BLaER1 (cell line): ENCODE results near the gene NMRK1.

Experiments
- H3K27ac ChIP-seq: shearing (Covaris generic); formaldehyde crosslinking; 2 replicates; pipeline ENCODE4 v1.8.1; 2022
- H3K27me3 ChIP-seq: shearing (Covaris generic); formaldehyde crosslinking; 2 replicates; pipeline ENCODE4 v1.8.1; 2022
- H3K36me3 ChIP-seq: shearing (Covaris generic); formaldehyde crosslinking; 2 replicates; pipeline ENCODE4 v1.8.1; 2022
- H3K4me1 ChIP-seq: shearing (Covaris generic); formaldehyde crosslinking; 2 replicates; pipeline ENCODE4 v1.8.1; 2022
- H3K4me2 ChIP-seq: shearing (Covaris generic); formaldehyde crosslinking; 2 replicates; pipeline ENCODE4 v1.8.1; 2022
- H3K4me3 ChIP-seq: shearing (Covaris generic); formaldehyde crosslinking; 2 replicates; pipeline ENCODE4 v1.8.1; 2022
- H3K9ac ChIP-seq: shearing (Covaris generic); formaldehyde crosslinking; 2 replicates; pipeline ENCODE4 v1.8.1; 2022
- H3K9me3 ChIP-seq: shearing (Covaris generic); formaldehyde crosslinking; 2 replicates; pipeline ENCODE4 v1.8.1; 2022
- H4K20me1 ChIP-seq: shearing (Covaris generic); formaldehyde crosslinking; 2 replicates; pipeline ENCODE4 v1.8.1; 2022
- Cebpa-rat ChIP-seq: shearing (Covaris generic); IDR thresholded peaks from 2 replicates; pipeline ENCODE4 v1.8.1; 2022

Gene NMRK1

GRCh38 chr9:75086541-75087288 lies 1.2 kb downstream of the NMRK1 start:
- Histone ChIP-seq H3K9ac (peak overlapping the region; percentile 82; the same call in 1 of the 2 replicates), H3K4me1 (peaks cover 53% of the 10 kb centered on the region), H3K4me2 (peak overlapping the region; percentile 74), H3K27me3 (no peaks in the 10 kb centered on the region; the same call in 1 of the 2 replicates), H4K20me1 (peaks cover 25% of the 10 kb centered on the region; the same call in 1 of the 2 replicates), H3K27ac (peak overlapping the region; percentile 79), H3K4me3 (peak overlapping the region; percentile 87), H3K9me3 (no peaks in the 10 kb centered on the region), H3K36me3 (peaks cover 8% of the 10 kb centered on the region)
- no peak for TF ChIP-seq Cebpa-rat

DNA sequence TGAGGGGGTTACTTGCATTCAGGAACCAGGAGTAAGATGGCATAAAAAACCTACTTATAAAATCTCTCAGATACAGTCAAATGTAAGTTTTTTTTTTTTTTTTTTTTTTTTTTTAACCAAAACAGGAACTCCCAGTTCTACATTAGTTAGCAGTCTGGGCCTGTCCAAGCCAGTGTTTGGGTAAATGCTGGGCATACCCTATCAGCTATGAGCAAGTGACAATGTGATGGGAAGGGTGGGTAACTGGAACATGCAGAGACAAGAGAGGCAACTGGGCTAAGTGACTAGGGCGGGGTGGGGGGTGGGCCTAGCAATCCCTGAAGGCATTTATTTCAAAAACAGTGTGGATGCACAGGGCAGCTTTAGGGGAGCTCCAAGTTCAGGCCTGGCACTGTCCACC lies 2.3 kb downstream of the NMRK1 start:
- peaks cover 42% of the 10 kb centered on the region for H3K4me1 ChIP-seq
- H3K27ac ChIP-seq, result no peak overlapping the region
- H3K9ac ChIP-seq, result no peak overlapping the region
- H3K4me2 ChIP-seq, result peak overlapping the region; percentile 74
- no peaks in the 10 kb centered on the region; the same call in 1 of the 2 replicates for H3K27me3 ChIP-seq
- H4K20me1 ChIP-seq, result peaks cover 16% of the 10 kb centered on the region; the same call in 1 of the 2 replicates
- no peak for TF ChIP-seq Cebpa-rat
- H3K36me3 ChIP-seq, result peaks cover 16% of the 10 kb centered on the region
- no peak overlapping the region for H3K4me3 ChIP-seq
- no peaks in the 10 kb centered on the region for H3K9me3 ChIP-seq

- Histone ChIP-seq H3K9me3 (no peaks in the 10 kb centered on the region), H3K4me2 (no peak overlapping the region), H3K27ac (no peak overlapping the region), H4K20me1 (peaks cover 1% of the 10 kb centered on the region; the same call in 1 of the 2 replicates), H3K27me3 (no peaks in the 10 kb centered on the region; the same call in 1 of the 2 replicates), H3K4me3 (no peak overlapping the region), H3K36me3 (peaks cover 22% of the 10 kb centered on the region), H3K9ac (no peak overlapping the region), H3K4me1 (peaks cover 28% of the 10 kb centered on the region)
- no peak for TF ChIP-seq Cebpa-rat
Measured at GRCh38 chr9:75084081-75084672, 3.8 kb downstream of the NMRK1 start.

DNA sequence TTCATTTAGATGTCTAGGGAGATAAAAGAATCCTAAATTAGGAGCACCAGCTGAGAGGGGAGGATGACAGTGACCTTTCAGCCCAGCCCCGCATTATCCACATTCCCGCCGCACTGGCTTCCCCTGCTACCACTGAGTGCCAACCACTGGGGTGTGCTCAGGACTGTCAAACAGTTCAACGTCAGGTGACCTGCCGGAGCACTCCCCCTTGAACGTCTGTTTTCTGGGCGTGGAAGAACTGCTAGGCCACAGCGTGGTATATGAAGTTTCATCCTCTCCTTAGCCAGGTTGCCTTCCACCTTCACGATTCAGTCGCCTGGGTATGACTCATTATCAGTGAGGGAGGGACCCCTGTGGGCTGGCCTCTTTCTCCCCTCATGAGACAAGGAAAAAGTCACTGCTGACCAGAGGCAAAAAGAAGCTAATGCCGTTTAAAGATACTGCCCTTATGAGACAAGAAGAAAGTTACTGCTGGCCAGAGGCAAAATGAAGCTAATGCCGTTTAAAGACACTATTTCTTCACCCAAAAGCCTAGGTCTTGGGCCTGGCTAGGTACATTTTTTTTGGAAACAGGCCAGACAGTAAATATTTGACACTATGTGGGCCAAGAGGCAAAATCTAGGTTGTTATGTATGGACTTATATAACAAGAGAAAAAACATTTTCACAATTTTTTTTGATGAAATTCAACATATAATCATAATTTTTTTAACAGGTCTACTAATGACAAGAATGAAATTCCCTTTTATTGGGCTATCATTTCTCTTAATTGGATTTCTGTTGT lies 4.6 kb downstream of the NMRK1 start:
- H3K27ac ChIP-seq, result no peak overlapping the region
- peaks cover 22% of the 10 kb centered on the region for H3K36me3 ChIP-seq
- no peak for TF ChIP-seq Cebpa-rat
- no peaks in the 10 kb centered on the region; the same call in 1 of the 2 replicates for H3K27me3 ChIP-seq
- H3K4me1 ChIP-seq, result peaks cover 28% of the 10 kb centered on the region
- H3K4me2 ChIP-seq, result no peak overlapping the region
- H3K9me3 ChIP-seq, result no peaks in the 10 kb centered on the region
- no peak overlapping the region for H3K9ac ChIP-seq
- H4K20me1 ChIP-seq, result no peaks in the 10 kb centered on the region
- no peak overlapping the region for H3K4me3 ChIP-seq

DNA sequence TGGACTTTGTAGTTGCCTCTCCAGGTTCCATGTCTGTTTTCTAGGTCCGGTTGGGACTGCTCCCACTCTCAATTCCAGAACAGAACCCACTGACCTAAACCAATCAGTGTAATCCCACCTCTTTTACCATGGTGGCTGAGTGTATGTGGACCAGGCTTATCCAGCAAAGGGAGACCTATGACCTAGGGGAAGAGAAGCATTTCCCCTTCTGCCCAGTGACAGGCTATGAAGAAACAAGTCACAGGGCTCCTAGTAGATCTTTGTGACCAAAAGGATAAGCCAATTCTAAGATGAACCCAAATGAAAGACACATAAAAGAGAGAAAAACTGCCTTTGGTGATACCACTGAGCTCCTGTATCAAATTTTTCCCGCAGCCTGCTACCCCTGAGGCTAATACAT lies 6.3 kb downstream of the NMRK1 start:
- Histone ChIP-seq H3K4me1 (peaks cover 22% of the 10 kb centered on the region), H3K27ac (no peak overlapping the region), H3K27me3 (no peaks in the 10 kb centered on the region; the same call in 1 of the 2 replicates), H4K20me1 (no peaks in the 10 kb centered on the region), H3K4me2 (no peak overlapping the region), H3K9ac (no peak overlapping the region), H3K9me3 (no peaks in the 10 kb centered on the region), H3K36me3 (peaks cover 22% of the 10 kb centered on the region), H3K4me3 (no peak overlapping the region)
- TF ChIP-seq Cebpa-rat, result no peak

DNA sequence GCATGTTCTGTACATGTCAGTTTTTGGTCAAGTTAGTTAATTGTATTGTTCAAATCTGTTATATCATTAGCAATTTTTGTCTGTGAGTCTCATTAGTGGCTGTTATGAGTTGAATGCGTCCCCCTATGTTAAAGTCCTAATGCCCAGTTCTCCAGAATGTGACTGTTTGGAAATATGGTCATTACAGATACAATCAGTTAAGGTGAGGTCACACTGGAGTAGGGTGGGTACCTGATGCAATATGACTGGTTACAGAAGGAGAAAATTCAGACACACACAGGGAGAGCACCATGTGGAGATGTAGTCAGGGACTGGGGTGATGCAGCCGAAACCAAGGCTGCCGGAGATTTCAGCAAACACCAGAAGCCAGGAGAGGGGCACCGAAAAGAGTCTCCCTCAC lies 15.1 kb downstream of the NMRK1 start:
- no peaks in the 10 kb centered on the region for H3K36me3 ChIP-seq
- TF ChIP-seq Cebpa-rat, result no peak
- no peaks in the 10 kb centered on the region for H4K20me1 ChIP-seq
- no peaks in the 10 kb centered on the region for H3K4me1 ChIP-seq
- no peaks in the 10 kb centered on the region for H3K27me3 ChIP-seq
- no peak overlapping the region for H3K4me2 ChIP-seq
- no peak overlapping the region for H3K4me3 ChIP-seq
- H3K9ac ChIP-seq, result no peak overlapping the region
- no peak overlapping the region for H3K27ac ChIP-seq
- H3K9me3 ChIP-seq, result no peaks in the 10 kb centered on the region

GRCh38 chr9:75071530-75072122 lies 16.3 kb downstream of the NMRK1 start:
- no peaks in the 10 kb centered on the region for H3K4me1 ChIP-seq
- no peak overlapping the region for H3K9ac ChIP-seq
- no peak overlapping the region for H3K27ac ChIP-seq
- H3K9me3 ChIP-seq, result no peaks in the 10 kb centered on the region
- no peak for TF ChIP-seq Cebpa-rat
- H3K36me3 ChIP-seq, result 0 out of 2 replicates have a peak, but pooled peaks cover 4% of the 10 kb centered on the region
- H4K20me1 ChIP-seq, result no peaks in the 10 kb centered on the region
- H3K4me2 ChIP-seq, result no peak overlapping the region
- H3K27me3 ChIP-seq, result no peaks in the 10 kb centered on the region
- no peak overlapping the region for H3K4me3 ChIP-seq

- Histone ChIP-seq H3K27ac (no peak overlapping the region), H3K36me3 (0 out of 2 replicates have a peak, but pooled peaks cover 4% of the 10 kb centered on the region), H3K9ac (no peak overlapping the region), H4K20me1 (no peaks in the 10 kb centered on the region), H3K27me3 (no peaks in the 10 kb centered on the region), H3K9me3 (no peaks in the 10 kb centered on the region), H3K4me2 (no peak overlapping the region), H3K4me1 (no peaks in the 10 kb centered on the region), H3K4me3 (no peak overlapping the region)
- no peak for TF ChIP-seq Cebpa-rat
Measured at GRCh38 chr9:75069171-75069570, 18.8 kb downstream of the NMRK1 start.

DNA sequence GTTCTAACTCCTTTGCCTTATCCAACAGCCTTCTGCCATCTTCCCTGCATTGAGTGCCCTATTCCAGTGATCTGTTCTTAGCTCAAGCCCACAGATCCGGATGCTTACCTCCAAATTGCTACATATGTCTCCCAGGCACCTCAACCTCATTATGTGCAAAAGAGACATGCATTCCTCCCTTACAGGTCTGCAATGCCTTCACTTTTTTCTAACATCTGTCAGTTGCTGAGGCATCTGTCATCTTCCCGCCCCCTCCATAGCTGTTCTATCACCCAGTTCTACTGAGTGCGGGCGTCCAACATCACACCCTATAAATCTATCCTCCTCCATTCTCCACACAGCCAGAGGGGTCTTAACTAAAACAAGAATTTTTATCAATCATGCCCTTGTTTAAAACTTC lies 20.1 kb downstream of the NMRK1 start:
- H4K20me1 ChIP-seq, result no peaks in the 10 kb centered on the region
- H3K9ac ChIP-seq, result no peak overlapping the region
- 0 out of 2 replicates have a peak, but pooled peaks cover 4% of the 10 kb centered on the region for H3K36me3 ChIP-seq
- H3K27me3 ChIP-seq, result no peaks in the 10 kb centered on the region
- no peak overlapping the region for H3K27ac ChIP-seq
- no peak overlapping the region for H3K4me3 ChIP-seq
- H3K4me2 ChIP-seq, result no peak overlapping the region
- H3K9me3 ChIP-seq, result no peaks in the 10 kb centered on the region
- H3K4me1 ChIP-seq, result no peaks in the 10 kb centered on the region
- TF ChIP-seq Cebpa-rat, result no peak
